Spleen (tissue), 7 donors: ENCODE measurements around the gene SKI.

Experiments used
- POLR2A ChIP-seq, 3 donors: fragments of 450-650 bp; IDR thresholded peaks; one replicate each; pipeline ENCODE4 v1.5.1; 2017; ENCODE audit warnings: antibody characterized with exemption in 3 of 3, mild to moderate bottlenecking in 1 of 3
- POLR2AphosphoS5 ChIP-seq, 3 donors: sonication (generic); formaldehyde crosslinking; IDR thresholded peaks; one replicate each; pipeline ENCODE4 v1.5.1; 2017; ENCODE audit warnings: antibody characterized with exemption in 3 of 3
- TF ChIP-seq, protein P1 (sequence below), 11 experiments: fragments of 200-600 bp in 7 of 11; fragments of 450-650 bp in 4 of 11; sonication (generic) in 4 of 11; IDR thresholded peaks in 8 of 11; conservative IDR thresholded peaks in 3 of 11; 1 replicate in 7 of 11; 2 replicates in 4 of 11; pipeline versions ENCODE4 v1.4.0 to v1.8.0; 2016 to 2021; ENCODE audit warnings: antibody characterized with exemption in 11 of 11, inconsistent platforms in 4 of 11, mild to moderate bottlenecking in 1 of 11
- donor health status: DM: no; HTN: no; CAD: no; lungs with moderate emphysema.
- donor health status: DM: no; HTN: no; CAD: no.
- donor health status: DM: no; HTN: no; CAD: no.

- TF ChIP-seq POLR2AphosphoS5 (IDR thresholded peaks at IDR 0.05) (no peak), POLR2A (IDR thresholded peaks at IDR 0.05) (no peak)
- TF ChIP-seq, protein P1, sequence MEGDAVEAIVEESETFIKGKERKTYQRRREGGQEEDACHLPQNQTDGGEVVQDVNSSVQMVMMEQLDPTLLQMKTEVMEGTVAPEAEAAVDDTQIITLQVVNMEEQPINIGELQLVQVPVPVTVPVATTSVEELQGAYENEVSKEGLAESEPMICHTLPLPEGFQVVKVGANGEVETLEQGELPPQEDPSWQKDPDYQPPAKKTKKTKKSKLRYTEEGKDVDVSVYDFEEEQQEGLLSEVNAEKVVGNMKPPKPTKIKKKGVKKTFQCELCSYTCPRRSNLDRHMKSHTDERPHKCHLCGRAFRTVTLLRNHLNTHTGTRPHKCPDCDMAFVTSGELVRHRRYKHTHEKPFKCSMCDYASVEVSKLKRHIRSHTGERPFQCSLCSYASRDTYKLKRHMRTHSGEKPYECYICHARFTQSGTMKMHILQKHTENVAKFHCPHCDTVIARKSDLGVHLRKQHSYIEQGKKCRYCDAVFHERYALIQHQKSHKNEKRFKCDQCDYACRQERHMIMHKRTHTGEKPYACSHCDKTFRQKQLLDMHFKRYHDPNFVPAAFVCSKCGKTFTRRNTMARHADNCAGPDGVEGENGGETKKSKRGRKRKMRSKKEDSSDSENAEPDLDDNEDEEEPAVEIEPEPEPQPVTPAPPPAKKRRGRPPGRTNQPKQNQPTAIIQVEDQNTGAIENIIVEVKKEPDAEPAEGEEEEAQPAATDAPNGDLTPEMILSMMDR (IDR thresholded peaks at IDR 0.05 in 8 of 11, conservative IDR thresholded peaks at IDR 0.05 in 3 of 11), result no peak
These were observed 119.3 kb downstream of the SKI start for GRCh38 chr1:2347409-2347785.
